Activated T-helper 17 cell treated with anti-CD3 and anti-CD28 coated beads, Interleukin-2, amount 50 U/mL, for 72 hours (primary cell): ENCODE measurements around the gene RASGEF1C. TPM values are rescaled to one million over a fixed set of nuclear protein-coding genes. Genes with fewer than 3 reads are reported as not detected.

Source experiments
- ATAC-seq: fragments of 150-1000 bp; cut with Tn5 transposase; replicated peaks from 2 replicates; pipeline ENCODE4 v1.10.0; 2021; ENCODE audit warnings: mild to moderate bottlenecking, moderate library complexity
- H3K27ac Mint-ChIP-seq: one replicate; pipeline ENCODE4 v1.8.0; 2022; ENCODE audit warnings: mixed read lengths
- H3K27me3 Mint-ChIP-seq: one replicate; pipeline ENCODE4 v1.8.0; 2022; ENCODE audit warnings: mixed read lengths
- H3K36me3 Mint-ChIP-seq: one replicate; pipeline ENCODE4 v1.8.0; 2022; ENCODE audit warnings: low read depth, mild to moderate bottlenecking, mixed read lengths
- H3K4me1 Mint-ChIP-seq: one replicate; pipeline ENCODE4 v1.8.0; 2022; ENCODE audit warnings: mixed read lengths
- H3K4me3 Mint-ChIP-seq: one replicate; pipeline ENCODE4 v1.8.0; 2022; ENCODE audit warnings: mild to moderate bottlenecking, mixed read lengths
- H3K9me3 Mint-ChIP-seq: one replicate; pipeline ENCODE4 v1.8.0; 2022; ENCODE audit warnings: mixed read lengths
- total RNA-seq, 2 donors: library from RNA; stranded (reverse); gene quantifications; one replicate each; pipeline ENCODE4 v1.2.3, GENCODE V29; 2022

RASGEF1C gene
- total RNA-seq, 2 donors from 2014 or later = not detected

- Mint-ChIP-seq H3K27me3 (peaks cover 12% of the 10 kb centered on the region), H3K4me1 (no peaks in the 10 kb centered on the region), H3K4me3 (no peak overlapping the region), H3K27ac (no peak overlapping the region), H3K9me3 (peaks cover 12% of the 10 kb centered on the region), H3K36me3 (no peaks in the 10 kb centered on the region)
- no peak for ATAC-seq
Measured at GRCh38 chr5:180111273-180112002, 97.6 kb downstream of the RASGEF1C start.

GRCh38 chr5:180109920-180110319 lies 99.1 kb downstream of the RASGEF1C start:
- H3K9me3 Mint-ChIP-seq = peaks cover 16% of the 10 kb centered on the region
- H3K36me3 Mint-ChIP-seq = no peaks in the 10 kb centered on the region
- no peak overlapping the region for H3K4me3 Mint-ChIP-seq
- no peak for ATAC-seq
- no peak overlapping the region for H3K27ac Mint-ChIP-seq
- peaks cover 16% of the 10 kb centered on the region for H3K27me3 Mint-ChIP-seq
- H3K4me1 Mint-ChIP-seq = no peaks in the 10 kb centered on the region

GRCh38 chr5:180107005-180107404 lies 102.0 kb downstream of the RASGEF1C start:
- Mint-ChIP-seq H3K36me3 (no peaks in the 10 kb centered on the region), H3K27ac (no peak overlapping the region), H3K9me3 (peaks cover 16% of the 10 kb centered on the region), H3K4me1 (no peaks in the 10 kb centered on the region), H3K4me3 (no peak overlapping the region), H3K27me3 (peaks cover 16% of the 10 kb centered on the region)
- ATAC-seq = no peak

GRCh38 chr5:180105827-180106312 lies 103.1 kb downstream of the RASGEF1C start:
- no peaks in the 10 kb centered on the region for H3K4me1 Mint-ChIP-seq

DNA sequence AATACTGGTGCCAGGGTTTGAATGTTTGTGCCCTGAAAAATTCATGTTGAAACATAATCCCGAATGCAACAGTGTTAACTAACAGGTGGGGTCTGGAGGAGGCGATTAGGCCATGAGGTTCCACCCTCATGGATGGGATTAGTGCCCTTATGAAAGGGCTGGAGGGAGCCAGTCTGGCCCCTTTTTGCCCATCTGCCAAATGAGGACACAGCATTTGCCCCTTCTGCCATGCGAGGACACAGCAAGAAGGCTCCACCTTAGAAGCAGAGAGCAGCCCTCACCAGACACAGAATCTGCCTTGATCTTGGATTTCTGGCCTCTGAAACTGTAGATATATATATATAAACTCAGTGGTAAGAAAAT lies 104.9 kb downstream of the RASGEF1C start:
- Mint-ChIP-seq H3K27me3 (peaks cover 12% of the 10 kb centered on the region), H3K4me3 (no peak overlapping the region), H3K4me1 (no peaks in the 10 kb centered on the region), H3K9me3 (peaks cover 16% of the 10 kb centered on the region), H3K36me3 (no peaks in the 10 kb centered on the region), H3K27ac (no peak overlapping the region)
- ATAC-seq = no peak

More at GRCh38 chr5:180105827-180106312, 103.1 kb downstream of the RASGEF1C start:
- no peak overlapping the region for H3K4me3 Mint-ChIP-seq
- ATAC-seq = no peak
- peaks cover 16% of the 10 kb centered on the region for H3K27me3 Mint-ChIP-seq
- peaks cover 16% of the 10 kb centered on the region for H3K9me3 Mint-ChIP-seq
- H3K27ac Mint-ChIP-seq = no peak overlapping the region
- no peaks in the 10 kb centered on the region for H3K36me3 Mint-ChIP-seq

DNA sequence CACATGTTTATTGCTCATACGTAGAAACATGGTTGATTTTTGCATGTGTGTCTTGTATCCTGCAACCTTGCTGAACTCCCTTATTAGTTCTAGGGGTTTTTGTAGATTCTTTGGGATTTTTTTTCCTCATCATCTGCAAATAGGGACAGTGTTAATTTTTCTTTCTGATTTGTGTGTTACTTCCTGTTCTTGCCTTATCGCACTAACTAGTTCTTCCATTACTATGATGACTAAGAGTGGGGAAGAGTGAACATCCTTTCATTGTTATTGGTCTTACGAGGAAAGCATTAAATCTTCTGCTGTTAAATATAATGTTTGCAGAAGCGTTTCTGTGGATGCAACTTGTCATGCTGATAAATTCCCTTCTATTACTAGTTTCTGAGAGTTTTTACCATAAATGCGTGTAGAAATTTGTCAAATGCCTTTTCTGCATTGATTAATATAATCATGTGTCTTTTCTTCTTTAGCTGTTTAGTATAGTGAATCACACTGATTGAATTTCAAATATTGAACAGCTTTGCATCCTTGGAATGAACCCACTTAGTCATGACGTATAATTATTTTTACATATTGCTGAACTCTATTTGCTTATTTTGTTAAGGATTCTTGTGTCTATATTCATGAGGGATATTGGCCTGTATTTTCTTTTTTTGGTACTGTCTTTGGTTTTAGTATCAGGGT lies 105.4 kb downstream of the RASGEF1C start:
- Mint-ChIP-seq H3K27ac (no peak overlapping the region), H3K36me3 (no peaks in the 10 kb centered on the region), H3K4me1 (no peaks in the 10 kb centered on the region), H3K9me3 (peaks cover 15% of the 10 kb centered on the region), H3K4me3 (no peak overlapping the region), H3K27me3 (peaks cover 12% of the 10 kb centered on the region)
- no peak for ATAC-seq

- no peak overlapping the region for H3K27ac Mint-ChIP-seq
- no peaks in the 10 kb centered on the region for H3K4me1 Mint-ChIP-seq
- H3K4me3 Mint-ChIP-seq = no peak overlapping the region
- no peak for ATAC-seq
- peaks cover 12% of the 10 kb centered on the region for H3K9me3 Mint-ChIP-seq
- peaks cover 12% of the 10 kb centered on the region for H3K27me3 Mint-ChIP-seq
- H3K36me3 Mint-ChIP-seq = no peaks in the 10 kb centered on the region
Measured at GRCh38 chr5:180102636-180103035, 106.4 kb downstream of the RASGEF1C start.

DNA sequence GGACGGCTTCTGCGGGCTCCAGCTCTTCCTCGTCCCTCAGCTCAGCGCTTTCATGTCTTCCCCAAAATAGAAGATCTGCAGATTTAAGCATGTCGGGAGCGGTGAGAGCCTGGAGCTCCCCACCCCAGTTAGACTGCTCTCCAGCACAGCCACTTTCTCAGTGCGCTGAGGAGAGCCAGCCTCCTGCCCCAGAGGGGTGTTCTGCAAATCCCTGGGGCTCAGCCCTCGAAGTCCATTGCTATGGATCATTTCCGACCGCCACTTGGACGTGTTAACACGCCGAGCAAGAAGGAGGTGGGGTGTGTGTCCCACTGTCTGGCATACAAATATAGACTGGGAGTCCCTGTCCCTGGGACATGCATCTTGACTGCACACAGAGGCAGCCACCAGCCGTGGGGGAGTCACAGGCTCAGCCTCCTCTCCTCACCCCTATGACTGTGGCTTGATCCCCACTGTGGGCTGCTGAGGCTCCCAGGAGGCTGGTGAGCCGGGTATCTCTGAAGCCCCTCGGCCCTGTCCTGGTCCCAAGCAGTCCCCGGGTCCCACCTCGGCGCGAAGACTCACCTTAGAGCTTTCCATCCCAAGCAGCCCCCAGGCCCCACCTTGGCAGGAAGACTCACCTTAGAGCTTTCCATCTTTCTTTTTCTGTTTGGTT lies 107.4 kb downstream of the RASGEF1C start:
- no peak overlapping the region for H3K4me3 Mint-ChIP-seq
- no peak for ATAC-seq
- H3K27me3 Mint-ChIP-seq = peaks cover 6% of the 10 kb centered on the region
- H3K4me1 Mint-ChIP-seq = no peaks in the 10 kb centered on the region
- H3K27ac Mint-ChIP-seq = no peak overlapping the region
- H3K36me3 Mint-ChIP-seq = no peaks in the 10 kb centered on the region
- H3K9me3 Mint-ChIP-seq = peaks cover 5% of the 10 kb centered on the region

GRCh38 chr5:180100621-180101450 lies 108.2 kb downstream of the RASGEF1C start:
- H3K27ac Mint-ChIP-seq = no peak overlapping the region
- H3K27me3 Mint-ChIP-seq = no peaks in the 10 kb centered on the region
- H3K9me3 Mint-ChIP-seq = no peaks in the 10 kb centered on the region
- H3K4me1 Mint-ChIP-seq = no peaks in the 10 kb centered on the region
- H3K4me3 Mint-ChIP-seq = no peak overlapping the region
- no peak for ATAC-seq
- H3K36me3 Mint-ChIP-seq = no peaks in the 10 kb centered on the region

DNA sequence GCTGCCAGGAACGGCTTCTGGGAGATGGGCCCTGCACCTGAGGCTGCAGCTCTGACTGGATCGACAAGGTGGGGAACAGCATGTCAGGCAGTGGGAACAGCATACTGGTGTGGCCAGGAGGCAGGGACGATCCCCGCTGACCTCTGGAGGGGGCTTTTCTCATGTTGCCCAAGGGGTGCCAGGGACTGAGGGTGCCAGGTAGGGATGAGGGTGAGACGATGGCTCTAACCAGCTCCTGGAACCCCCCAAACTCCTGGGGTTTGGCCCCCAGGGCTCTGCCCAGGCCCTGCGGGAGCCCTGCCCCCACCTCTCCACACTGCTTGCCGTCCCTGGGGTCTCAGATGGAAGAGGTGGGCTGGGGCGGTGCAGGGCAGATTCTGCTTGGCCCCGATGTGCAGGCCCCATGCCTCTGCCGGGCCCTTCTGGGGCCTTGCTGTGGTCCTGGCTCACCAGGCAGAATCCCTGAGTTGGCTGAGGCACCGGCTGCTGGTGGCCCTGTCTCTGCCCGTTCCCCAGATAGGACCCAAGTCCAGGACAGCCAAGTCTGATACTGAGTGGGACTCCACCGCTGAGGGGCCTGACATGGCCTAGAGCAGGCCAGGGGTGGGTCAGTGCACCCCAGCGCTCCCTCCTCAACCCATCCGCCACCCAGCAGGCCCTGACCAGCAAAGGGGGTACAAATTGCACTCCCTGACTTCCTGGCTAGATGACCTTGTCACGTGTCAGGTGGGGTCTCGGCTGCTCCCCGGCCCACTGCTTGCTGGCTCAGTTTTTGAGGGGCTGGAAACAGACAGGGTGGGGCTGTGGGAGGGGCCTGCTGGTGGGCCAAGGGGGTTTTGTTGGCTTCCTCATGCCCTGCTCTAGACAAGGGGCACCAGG lies 109.0 kb downstream of the RASGEF1C start:
- H3K27ac Mint-ChIP-seq = no peak overlapping the region
- no peak for ATAC-seq
- no peaks in the 10 kb centered on the region for H3K9me3 Mint-ChIP-seq
- H3K4me1 Mint-ChIP-seq = no peaks in the 10 kb centered on the region
- H3K4me3 Mint-ChIP-seq = no peak overlapping the region
- no peaks in the 10 kb centered on the region for H3K36me3 Mint-ChIP-seq
- H3K27me3 Mint-ChIP-seq = peaks cover 4% of the 10 kb centered on the region

DNA sequence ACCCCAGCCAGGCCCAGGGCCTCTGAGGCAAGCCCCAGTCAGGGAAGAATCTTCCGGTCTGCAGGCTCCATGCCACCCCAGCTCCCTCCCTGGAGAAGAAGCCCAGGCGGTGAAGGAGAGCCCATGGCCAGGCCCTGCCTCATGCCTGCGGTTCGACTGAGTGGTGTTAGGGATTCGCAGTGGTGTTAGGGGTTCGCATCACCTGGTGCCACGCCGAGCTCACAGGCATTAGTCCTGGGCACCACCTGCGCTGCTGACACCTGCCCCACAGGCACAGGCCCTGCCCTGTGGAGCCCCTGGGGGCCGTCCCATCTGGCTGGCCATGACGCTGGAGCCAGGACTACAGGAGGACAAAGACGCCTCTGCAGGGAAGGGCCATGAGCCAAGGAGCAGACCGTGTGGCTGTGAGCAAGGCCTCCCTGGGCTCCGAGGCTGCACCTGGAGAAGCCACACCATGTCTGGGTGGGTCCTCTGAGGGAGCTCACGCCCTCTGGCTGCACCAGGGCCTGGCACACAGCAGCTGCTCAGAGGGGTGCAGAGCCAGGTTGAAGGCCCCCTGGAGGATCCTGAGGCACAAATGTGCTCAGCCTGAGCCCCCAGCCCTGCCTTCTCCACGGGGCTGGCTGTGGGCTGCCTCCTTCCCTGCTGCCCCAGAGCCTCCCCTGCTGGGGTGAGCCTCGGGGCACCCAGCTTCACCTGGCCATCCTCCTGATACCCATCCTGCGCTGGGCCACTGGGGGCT lies 109.8 kb downstream of the RASGEF1C start:
- Mint-ChIP-seq H3K4me1 (no peaks in the 10 kb centered on the region), H3K27ac (no peak overlapping the region), H3K27me3 (peaks cover 5% of the 10 kb centered on the region), H3K9me3 (no peaks in the 10 kb centered on the region), H3K36me3 (no peaks in the 10 kb centered on the region), H3K4me3 (no peak overlapping the region)
- no peak for ATAC-seq

DNA sequence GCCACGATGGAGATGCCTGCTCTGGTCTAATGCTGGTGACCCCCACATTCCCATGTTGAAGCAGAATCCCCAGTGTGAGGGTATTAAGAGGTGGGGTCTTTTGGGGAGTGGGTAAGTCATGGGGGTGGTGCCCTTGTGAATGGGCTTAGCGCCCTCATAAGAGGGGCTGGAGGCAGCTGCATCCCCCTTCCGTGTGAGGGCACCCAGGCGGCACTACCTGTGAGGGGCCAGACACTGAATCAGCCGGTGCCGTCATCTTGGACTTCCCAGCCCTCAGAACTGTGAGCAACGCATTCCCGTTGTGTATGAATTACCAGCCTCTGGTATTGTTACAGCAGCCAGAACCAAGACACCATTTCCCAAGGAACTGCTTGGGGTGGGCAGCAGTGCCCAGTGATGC lies 110.5 kb downstream of the RASGEF1C start:
- no peak overlapping the region for H3K4me3 Mint-ChIP-seq
- no peak overlapping the region for H3K27ac Mint-ChIP-seq
- no peaks in the 10 kb centered on the region for H3K36me3 Mint-ChIP-seq
- no peaks in the 10 kb centered on the region for H3K9me3 Mint-ChIP-seq
- no peaks in the 10 kb centered on the region for H3K4me1 Mint-ChIP-seq
- ATAC-seq = no peak
- peaks cover 5% of the 10 kb centered on the region for H3K27me3 Mint-ChIP-seq

DNA sequence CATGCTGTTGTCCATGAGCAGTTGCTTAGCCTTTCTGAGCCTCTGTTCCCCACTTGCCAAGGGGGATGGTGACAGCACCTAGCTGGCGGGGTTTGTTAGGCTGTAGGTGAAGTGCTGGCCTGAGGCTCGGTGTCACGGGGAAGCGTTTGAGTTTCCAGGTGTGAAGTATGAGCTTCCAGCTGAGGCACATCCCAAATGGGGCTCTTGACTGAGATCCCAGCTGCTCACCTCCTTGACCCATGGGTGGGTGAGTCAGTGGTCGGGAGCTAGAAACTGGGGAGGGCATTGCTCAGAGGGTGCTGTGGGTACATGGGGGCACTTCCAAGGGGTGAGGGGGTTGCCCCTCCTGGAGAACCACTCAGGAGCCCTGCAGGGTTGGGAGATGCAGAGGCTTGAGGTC lies 111.1 kb downstream of the RASGEF1C start:
- Mint-ChIP-seq H3K4me1 (no peaks in the 10 kb centered on the region), H3K27me3 (peaks cover 5% of the 10 kb centered on the region), H3K9me3 (no peaks in the 10 kb centered on the region), H3K27ac (no peak overlapping the region), H3K36me3 (no peaks in the 10 kb centered on the region), H3K4me3 (no peak overlapping the region)
- ATAC-seq = no peak
